Fibroblast of lung (primary cell): ENCODE data around the gene ANAPC2. TPM values are rescaled to one million over a fixed set of nuclear protein-coding genes. Genes with fewer than 3 reads are reported as not detected.

Source experiments
- DNase-seq, 2 donors: peaks; one replicate each; pipeline versions ENCODE4 v3.0.0 to v3.0.0-alpha.2; 2010; ENCODE audit warnings: low read depth in 2 of 2
- H2AFZ ChIP-seq: 2 replicates; pipeline ENCODE4 v1.5.1; 2012; ENCODE audit warnings: low read length, control low read depth, inconsistent platforms
- H3K27ac ChIP-seq: 2 replicates; pipeline ENCODE4 v1.5.1; 2011; ENCODE audit warnings: low read length, control low read depth; ENCODE audit not compliant: insufficient read depth
- H3K27me3 ChIP-seq: 2 replicates; pipeline ENCODE4 v1.5.1; 2011; ENCODE audit warnings: mild to moderate bottlenecking, low read length; ENCODE audit not compliant: control insufficient read depth, insufficient read depth
- H3K36me3 ChIP-seq: 2 replicates; pipeline ENCODE4 v1.5.1; 2011; ENCODE audit warnings: low read length; ENCODE audit not compliant: control insufficient read depth, insufficient read depth
- H3K4me1 ChIP-seq: 2 replicates; pipeline ENCODE4 v1.5.1; 2011; ENCODE audit warnings: low read length; ENCODE audit not compliant: control insufficient read depth, insufficient read depth; ENCODE audit errors: extremely low read depth
- H3K4me2 ChIP-seq: 2 replicates; pipeline ENCODE4 v1.5.1; 2011; ENCODE audit warnings: low read length, control low read depth; ENCODE audit not compliant: insufficient read depth; ENCODE audit errors: extremely low read depth
- H3K4me3 ChIP-seq, 4 experiments: fragments of 200-600 bp in 1 of 4; sonication (generic) in 1 of 4; replicated peaks in 1 of 4; 2 replicates each; pipeline ENCODE4 v1.5.1; 2011 to 2016; ENCODE audit warnings: low read length in 4 of 4, low read depth in 3 of 4, mild to moderate bottlenecking in 3 of 4, control low read depth in 2 of 4, inconsistent platforms in 1 of 4, mixed read lengths in 1 of 4; ENCODE audit not compliant: insufficient read depth in 1 of 4; ENCODE audit errors: control extremely low read depth in 1 of 4
- H3K79me2 ChIP-seq: 2 replicates; pipeline ENCODE4 v1.5.1; 2012; ENCODE audit warnings: mild to moderate bottlenecking, low read length, inconsistent platforms; ENCODE audit not compliant: control insufficient read depth, insufficient read depth
- H3K9ac ChIP-seq: 2 replicates; pipeline ENCODE4 v1.5.1; 2011; ENCODE audit warnings: mild to moderate bottlenecking, low read length, control low read depth; ENCODE audit not compliant: insufficient read depth
- H3K9me3 ChIP-seq: 2 replicates; pipeline ENCODE4 v1.5.1; 2012; ENCODE audit warnings: low read depth, low read length; ENCODE audit not compliant: control insufficient read depth, insufficient read depth
- H4K20me1 ChIP-seq: 2 replicates; pipeline ENCODE4 v1.5.1; 2011; ENCODE audit warnings: low read length; ENCODE audit not compliant: control insufficient read depth, insufficient read depth; ENCODE audit errors: extremely low read depth
- CTCF ChIP-seq, 2 donors: IDR thresholded peaks in 1 of 2; conservative IDR thresholded peaks in 1 of 2; 1 replicate in 1 of 2; 2 replicates in 1 of 2; pipeline ENCODE4 v1.5.1; 2011 to 2012; ENCODE audit warnings: low read length in 2 of 2, control low read depth in 1 of 2, inconsistent platforms in 1 of 2, low read depth in 1 of 2, mild to moderate bottlenecking in 1 of 2
- EZH2 ChIP-seq: IDR thresholded peaks from 2 replicates; pipeline ENCODE4 v1.5.1; 2012; ENCODE audit warnings: low read length, control low read depth, mild to moderate bottlenecking; ENCODE audit errors: missing control alignments
- polyA plus RNA-seq, 2 donors: library from polyadenylated mRNA; depleted of rRNA in 1 of 2; stranded (reverse) in 1 of 2; unstranded in 1 of 2; fragments of >200 nt; gene quantifications; 2 replicates each; pipeline ENCODE4 v1.2.1, GENCODE V29; 2011 to 2012; ENCODE audit warnings: missing spikeins in 1 of 2
- total RNA-seq: library from RNA; depleted of rRNA; stranded (reverse); fragments of >200 nt; gene quantifications from 2 replicates; pipeline ENCODE4 v1.2.1, GENCODE V29; 2014

Gene ANAPC2
- total and polyA plus RNA-seq, 2 donors (not counting 1 experiment from before 2014, with no cell fraction given), result 9.1 to 18.0 TPM

- H3K79me2 ChIP-seq, result no peaks in the 10 kb centered on the region
- H3K4me1 ChIP-seq, result peaks cover 5% of the 10 kb centered on the region
- DNase-seq, result no peak
- H3K27me3 ChIP-seq, result no peaks in the 10 kb centered on the region
- H3K9me3 ChIP-seq, result no peaks in the 10 kb centered on the region
- no peak for TF ChIP-seq CTCF (conservative IDR thresholded peaks at IDR 0.05 in 1 of 2, IDR thresholded peaks at IDR 0.05 in 1 of 2; ENCODE audit: low read depth in 1 of 2, low read length in 2 of 2)
- no peak for TF ChIP-seq EZH2
- H3K9ac ChIP-seq, result no peak overlapping the region
- H3K27ac ChIP-seq, result no peak overlapping the region
- H3K4me3 ChIP-seq, result no peak overlapping the region
- H2AFZ ChIP-seq, result no peak overlapping the region
- H4K20me1 ChIP-seq, result no peaks in the 10 kb centered on the region
- H3K4me2 ChIP-seq, result no peak overlapping the region
- H3K36me3 ChIP-seq, result peaks cover 19% of the 10 kb centered on the region
These were observed 27.0 kb upstream of the ANAPC2 start for GRCh38 chr9:137215196-137215986.

GRCh38 chr9:137214620-137215019, 26.3 kb upstream of the ANAPC2 start:
- no peak overlapping the region for H2AFZ ChIP-seq
- DNase-seq, result no peak
- H3K27ac ChIP-seq, result no peak overlapping the region
- H3K4me2 ChIP-seq, result no peak overlapping the region
- no peaks in the 10 kb centered on the region for H3K9me3 ChIP-seq
- H3K36me3 ChIP-seq, result peaks cover 19% of the 10 kb centered on the region
- TF ChIP-seq CTCF (conservative IDR thresholded peaks at IDR 0.05 in 1 of 2, IDR thresholded peaks at IDR 0.05 in 1 of 2; ENCODE audit: low read depth in 1 of 2, low read length in 2 of 2) (no peak), EZH2 (no peak)
- no peaks in the 10 kb centered on the region for H3K27me3 ChIP-seq
- no peaks in the 10 kb centered on the region for H4K20me1 ChIP-seq
- H3K4me3 ChIP-seq, result no peak overlapping the region
- H3K79me2 ChIP-seq, result no peaks in the 10 kb centered on the region
- H3K9ac ChIP-seq, result no peak overlapping the region
- peaks cover 5% of the 10 kb centered on the region for H3K4me1 ChIP-seq

GRCh38 chr9:137213160-137214060, 25.1 kb upstream of the ANAPC2 start:
- H4K20me1 ChIP-seq, result no peaks in the 10 kb centered on the region
- TF ChIP-seq CTCF (conservative IDR thresholded peaks at IDR 0.05 in 1 of 2, IDR thresholded peaks at IDR 0.05 in 1 of 2; ENCODE audit: low read depth in 1 of 2, low read length in 2 of 2) (peak in 1 of 2 donors; percentile 19), EZH2 (no peak)
- no peak overlapping the region for H3K27ac ChIP-seq
- no peak overlapping the region for H3K4me2 ChIP-seq
- no peaks in the 10 kb centered on the region for H3K4me1 ChIP-seq
- H3K4me3 ChIP-seq, result no peak overlapping the region
- H3K36me3 ChIP-seq, result peaks cover 17% of the 10 kb centered on the region
- H3K27me3 ChIP-seq, result no peaks in the 10 kb centered on the region
- no peak for DNase-seq
- no peaks in the 10 kb centered on the region for H3K79me2 ChIP-seq
- H3K9ac ChIP-seq, result no peak overlapping the region
- no peak overlapping the region for H2AFZ ChIP-seq
- no peaks in the 10 kb centered on the region for H3K9me3 ChIP-seq
